GM12892 (cell line): ENCODE measurements around the gene MAGOH.

ENCODE experiments used
- POLR2A ChIP-seq: IDR thresholded peaks from 2 replicates; pipeline ENCODE4 v1.6.1; 2011; ENCODE audit warnings: low read depth, low read length, control low read depth
- POLR2AphosphoS5 ChIP-seq: IDR thresholded peaks from 2 replicates; pipeline ENCODE4 v1.6.1; 2011; ENCODE audit warnings: low read depth, low read length, control low read depth
- TAF1 ChIP-seq: IDR thresholded peaks from 2 replicates; pipeline ENCODE4 v1.6.1; 2011; ENCODE audit warnings: low read depth, mild to moderate bottlenecking, control low read depth, low read length, borderline replicate concordance

GRCh38 chr1:53195246-53196016 is 42.9 kb downstream of the MAGOH start:
- TF ChIP-seq POLR2AphosphoS5 (no peak), POLR2A (no peak), TAF1 (no peak)
